DMS 273 treated with DMSO at 0.1 percent for 48 hours (cell line): ENCODE measurements around the gene AMBP.
"Not testable (repeated sequence)": the region's sequence is repeated elsewhere in the genome, so short reads cannot be mapped to it uniquely, and the experiment has no call there.

Experiments used
- DNase-seq: peaks from one replicate; lab custom pipeline; 2025; lab: John Stamatoyannopoulos, UW

The AMBP gene

DNA sequence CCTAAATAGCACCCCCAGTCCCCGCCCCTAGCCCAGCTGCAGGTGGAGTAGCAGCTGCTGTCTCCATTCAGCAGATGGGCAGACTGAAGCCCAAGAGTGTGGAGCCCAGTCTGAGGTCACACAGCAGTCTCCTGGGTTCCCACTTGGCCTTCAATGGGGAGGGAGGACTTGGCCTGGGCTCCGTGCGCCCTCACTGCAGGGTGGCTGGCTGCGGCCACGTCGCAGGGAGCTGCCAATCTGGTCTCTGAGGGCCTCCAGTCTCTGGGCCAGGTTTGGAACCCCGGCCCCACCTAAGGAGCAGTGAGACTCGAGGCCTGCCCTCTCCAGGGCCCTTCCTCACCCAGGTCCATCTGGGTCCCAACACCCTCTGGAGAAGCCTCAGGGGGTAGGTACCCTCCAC is 13.6 kb upstream of the AMBP start:
- DNase-seq: no peak

GRCh38 chr9:114090798-114091197 is 12.7 kb upstream of the AMBP start:
- no peak for DNase-seq

DNA sequence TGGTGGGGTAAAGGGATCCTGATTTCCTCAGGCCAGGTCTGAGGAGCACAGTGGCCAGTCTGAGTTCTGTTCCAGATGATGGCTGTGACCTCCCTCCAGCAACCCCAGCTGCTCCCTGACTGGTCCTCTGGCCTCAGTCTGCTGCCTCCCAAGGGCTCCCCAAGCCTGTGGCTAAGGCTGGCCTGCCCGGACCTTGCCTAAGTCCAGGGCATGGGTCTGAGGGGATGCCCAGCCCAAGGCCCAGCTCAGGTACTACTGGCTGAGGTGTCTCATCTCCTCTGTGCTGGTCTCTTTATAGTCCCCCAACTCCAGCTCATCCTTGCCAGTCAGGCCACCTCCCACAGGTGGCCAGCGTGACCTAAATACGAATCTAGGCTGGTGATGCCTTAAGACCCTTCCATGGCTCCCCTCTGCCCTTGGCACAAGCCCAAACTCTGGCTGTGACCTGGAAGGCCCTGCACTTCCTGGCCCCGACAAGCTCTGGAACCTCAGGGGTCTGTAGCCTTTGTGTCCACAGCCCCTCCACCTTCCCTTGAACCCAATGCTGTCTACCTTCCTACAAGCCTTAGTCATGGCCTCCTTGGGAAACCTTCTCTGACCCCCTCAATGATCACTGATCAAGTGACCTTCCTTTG is 11.2 kb upstream of the AMBP start:
- DNase-seq: no peak

DNA sequence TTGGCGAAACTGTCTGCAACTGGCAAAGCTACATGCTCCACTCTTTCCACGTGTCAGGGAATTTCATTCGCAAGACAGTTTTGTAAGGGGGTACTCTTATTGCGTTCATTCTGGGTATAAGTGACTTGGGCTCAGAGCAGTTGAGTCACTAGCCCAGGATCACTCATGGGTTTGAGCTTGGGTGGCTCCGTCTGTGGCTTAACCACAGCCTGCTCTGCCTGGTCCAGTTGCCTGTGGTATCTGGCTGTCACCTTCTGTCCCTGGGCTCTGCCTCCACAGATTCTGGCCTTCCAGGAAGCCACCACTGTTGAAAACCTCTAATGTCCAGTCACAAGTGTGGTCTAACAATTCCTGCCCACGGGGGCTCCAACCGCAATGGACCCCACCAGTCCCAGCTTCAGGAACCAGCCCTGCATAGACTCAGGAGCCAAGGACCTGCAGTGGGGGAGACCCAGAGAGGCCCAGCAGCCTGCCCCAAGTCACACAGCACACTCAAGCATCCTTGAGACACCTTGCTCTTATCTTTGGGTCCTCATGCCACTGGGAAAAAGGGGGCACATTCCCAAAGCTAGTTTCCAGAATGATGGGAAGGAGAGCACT is 10.6 kb upstream of the AMBP start:
- DNase-seq: no peak

GRCh38 chr9:114087721-114088120 is 9.6 kb upstream of the AMBP start:
- DNase-seq: no peak

DNA sequence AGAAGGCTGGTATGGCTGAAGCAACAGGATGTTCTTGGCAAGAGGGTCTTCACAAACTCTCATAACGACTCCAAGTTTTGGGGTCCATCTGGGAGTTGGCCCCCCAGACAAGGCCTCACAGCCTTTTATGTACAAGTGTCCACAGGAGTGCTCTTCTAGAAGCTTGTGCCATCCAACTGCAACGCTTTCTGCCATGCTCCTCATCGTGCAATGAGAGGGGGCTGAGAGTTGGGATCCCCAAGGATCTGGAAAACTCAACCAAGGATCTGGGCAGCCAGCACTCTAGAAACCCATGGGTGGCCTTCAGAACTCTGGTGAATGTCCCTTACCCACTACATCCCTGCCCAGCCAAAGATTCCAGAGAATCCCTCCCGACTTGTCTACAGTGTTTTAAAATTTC is 8.5 kb upstream of the AMBP start:
- no peak for DNase-seq

- no peak for DNase-seq
Observed at GRCh38 chr9:114086009-114086408, 7.9 kb upstream of the AMBP start.

DNA sequence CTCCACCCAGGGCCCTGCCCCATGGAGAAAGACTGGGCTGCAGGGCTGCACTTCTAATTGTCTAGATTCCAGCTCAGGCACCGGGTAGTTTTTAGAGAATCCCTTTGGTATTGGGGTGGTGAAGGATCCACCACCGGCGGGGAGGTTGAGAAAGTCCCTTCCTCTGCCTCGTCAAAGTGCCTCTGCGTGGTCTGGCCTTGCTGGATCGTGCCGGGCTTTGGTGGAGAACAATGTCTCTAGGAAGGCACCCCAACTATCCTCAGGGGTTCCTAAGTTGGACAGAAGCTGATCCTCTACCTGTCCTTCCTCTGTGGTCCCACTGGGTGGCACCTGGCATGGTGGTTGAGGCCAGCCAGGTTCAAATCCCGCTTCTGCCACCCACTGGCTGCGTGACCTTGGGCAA is 7.3 kb upstream of the AMBP start:
- DNase-seq: no peak

GRCh38 chr9:114084282-114085073 is 6.4 kb upstream of the AMBP start:
- no peak for DNase-seq

DNA sequence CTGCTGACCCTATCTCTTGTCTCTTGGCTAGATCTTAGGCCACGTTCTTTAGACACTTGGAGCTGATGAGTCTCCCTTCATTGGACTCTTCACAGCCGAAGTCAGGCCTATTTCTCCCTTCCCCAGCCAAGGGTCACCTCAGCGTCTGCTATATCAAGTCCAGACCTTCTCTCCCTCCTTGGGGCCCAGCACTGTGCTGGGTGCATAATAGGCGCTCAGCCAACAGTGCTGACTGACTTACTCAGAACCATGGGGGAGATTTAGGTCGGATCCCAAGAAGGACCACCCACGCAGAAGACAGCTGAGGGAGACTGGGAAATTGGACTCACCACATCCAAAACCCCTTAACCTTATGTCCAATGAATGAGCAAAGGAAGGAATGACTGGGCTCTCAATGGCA is 5.6 kb upstream of the AMBP start:
- no peak for DNase-seq

- DNase-seq: not testable (repeated sequence)
Observed at GRCh38 chr9:114082763-114083412, 4.8 kb upstream of the AMBP start.

DNA sequence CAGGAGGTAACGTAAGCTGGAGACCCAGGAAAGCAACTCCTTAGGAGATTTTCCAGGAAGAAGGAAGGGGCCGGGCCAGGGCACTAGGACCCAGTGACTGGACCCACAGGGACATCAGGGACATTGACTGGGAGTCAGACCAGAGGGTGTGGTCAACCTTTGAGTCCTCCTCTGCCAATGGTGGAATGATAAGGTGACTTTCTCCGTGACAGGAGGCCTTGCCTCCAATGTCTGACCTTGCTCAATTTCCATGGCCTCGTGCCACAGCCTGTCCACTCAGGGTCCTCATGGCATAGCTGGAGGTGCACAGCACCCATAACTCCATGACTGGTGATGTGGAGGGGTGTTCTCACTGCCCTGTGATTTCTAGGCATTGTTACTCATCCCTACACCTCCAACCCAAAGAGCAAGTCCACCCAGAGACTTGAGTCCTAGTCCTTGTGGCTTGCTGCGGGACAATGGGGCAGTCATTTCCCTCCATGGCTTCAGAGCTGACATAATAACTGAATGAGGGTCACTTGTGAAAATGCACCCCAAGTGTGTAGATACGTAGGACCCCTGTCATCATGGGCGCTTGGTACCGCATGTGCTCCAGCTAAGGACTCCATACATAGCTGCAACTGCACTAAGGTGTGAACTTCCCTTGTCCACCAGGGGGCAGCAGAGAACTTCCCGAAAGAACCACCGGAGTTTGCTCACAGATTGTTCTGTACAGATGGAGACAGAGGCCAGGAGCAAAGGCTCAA is 4.1 kb upstream of the AMBP start:
- DNase-seq: peak; percentile 75

DNA sequence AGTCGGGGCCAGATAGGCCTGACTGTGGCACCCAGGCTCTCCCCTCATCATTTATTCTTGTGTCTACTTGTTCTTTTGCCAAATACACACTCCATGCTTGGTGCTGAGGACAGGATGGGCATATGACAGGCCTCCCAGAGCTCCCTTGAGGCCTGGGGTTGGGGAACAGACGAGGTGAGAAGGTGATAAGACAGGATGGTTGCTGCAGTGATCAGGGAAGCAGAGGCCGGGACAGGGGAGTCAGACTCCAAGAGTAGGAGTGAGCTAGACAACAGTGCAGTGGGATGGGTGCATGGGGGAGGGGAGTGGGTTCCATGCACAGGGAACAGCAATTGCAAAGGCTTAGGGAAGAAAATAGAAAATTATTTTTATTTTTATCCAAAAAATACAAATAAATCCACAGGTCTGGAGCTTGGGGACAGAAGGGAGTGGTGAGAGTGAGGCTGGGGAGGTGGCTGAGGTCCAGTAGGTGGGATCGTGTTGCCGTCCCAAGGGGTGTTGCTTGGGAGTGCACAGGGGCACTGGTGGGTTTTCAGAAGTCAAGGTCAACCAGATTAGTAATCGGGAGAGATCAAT is 3.4 kb upstream of the AMBP start:
- DNase-seq: no peak

DNA sequence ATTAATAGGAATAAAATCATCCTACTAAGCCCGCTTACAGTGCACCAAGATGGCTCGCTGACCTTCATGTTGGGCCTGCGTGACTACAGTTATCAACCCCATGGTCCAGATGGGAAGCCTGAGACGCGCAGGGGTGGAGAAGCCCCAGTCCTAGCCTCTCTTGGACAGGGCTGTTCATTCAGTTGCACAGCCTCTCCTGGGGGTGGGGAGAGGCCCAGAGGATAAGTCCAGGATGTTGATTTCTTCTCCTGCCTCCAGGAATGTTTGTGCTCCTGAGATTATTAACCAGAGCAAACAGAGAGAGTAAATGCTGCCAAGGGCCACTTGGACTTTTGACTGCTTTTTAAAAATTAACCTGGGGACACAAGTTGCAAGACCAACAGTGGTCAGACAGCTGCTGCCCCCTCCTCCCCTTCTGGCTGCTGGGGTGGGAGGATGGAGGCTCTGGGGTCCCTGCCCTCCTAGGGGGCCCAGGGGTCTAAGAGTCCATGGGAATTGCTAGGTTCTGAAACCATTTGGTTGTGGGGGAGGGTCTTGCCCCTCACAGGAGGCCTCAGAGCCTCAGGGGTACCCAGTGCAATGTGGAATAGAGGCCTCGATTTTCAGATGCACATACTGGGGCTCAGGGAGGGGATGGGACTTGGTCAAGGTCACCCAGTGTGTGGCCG is 2.8 kb upstream of the AMBP start:
- DNase-seq: no peak

DNA sequence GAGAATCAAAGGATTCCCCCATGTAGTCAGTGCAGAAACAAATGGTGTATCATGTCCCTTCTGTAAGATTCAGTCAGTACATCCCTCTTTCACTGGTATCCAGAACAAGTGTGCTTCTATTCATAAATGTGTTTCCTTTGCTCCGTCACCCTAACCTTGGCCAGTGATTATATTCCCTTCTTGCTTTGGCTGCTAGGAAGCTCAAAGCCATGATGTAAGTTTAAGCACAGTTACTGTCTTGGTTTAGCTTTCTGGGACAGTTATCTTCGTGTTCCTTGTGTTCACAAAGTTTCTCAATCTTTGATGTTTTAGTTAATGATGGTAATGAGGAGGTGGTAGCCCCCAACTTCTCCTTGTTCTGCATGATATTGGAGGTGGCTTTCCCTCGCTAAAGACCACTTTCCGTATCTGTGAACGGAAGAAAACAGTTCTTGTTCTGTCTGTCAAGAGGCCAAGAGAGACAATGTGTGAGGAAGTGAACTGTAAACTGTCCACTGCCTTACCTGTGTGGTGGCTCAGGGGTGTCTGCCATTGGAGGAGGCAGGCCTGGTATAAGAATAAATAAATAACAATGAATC is 2.2 kb upstream of the AMBP start:
- no peak for DNase-seq

GRCh38 chr9:114078781-114079156 is 669 bp upstream of the AMBP start:
- DNase-seq: no peak

DNA sequence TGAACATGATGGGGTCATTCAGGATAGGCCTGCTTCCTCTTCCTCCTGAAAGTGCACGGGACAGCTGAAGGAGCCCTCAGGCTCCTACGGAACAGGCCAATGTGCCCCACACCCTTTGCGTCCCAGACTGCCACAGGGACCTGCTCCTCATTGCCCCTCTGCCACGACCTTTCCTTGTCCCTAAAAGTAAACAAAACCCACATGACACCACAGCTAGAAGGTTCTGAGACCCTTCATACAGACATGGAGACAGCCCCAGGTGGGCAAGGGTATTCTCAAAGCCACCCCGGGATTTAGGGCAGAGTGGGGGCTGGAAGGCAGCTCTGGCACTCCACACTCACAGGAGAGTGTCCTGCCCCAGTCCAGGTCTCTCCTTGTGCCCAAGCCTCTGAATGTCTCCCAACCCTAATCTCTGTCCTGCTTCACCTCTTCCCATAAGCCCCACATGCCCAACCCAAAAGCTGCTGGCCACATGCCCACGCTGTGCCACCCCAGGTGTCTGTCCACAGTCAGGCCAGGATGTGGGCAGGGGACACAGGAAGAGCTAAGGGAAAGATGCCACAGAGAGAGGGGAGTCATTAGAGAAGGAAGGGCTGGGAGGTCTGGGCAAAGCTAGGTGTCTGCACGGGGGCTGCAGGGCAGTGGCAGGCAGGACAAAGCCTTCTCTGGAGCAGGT is 800 bp downstream of the AMBP start:
- DNase-seq: no peak

- no peak for DNase-seq
Observed at GRCh38 chr9:114076237-114077161, 1.6 kb downstream of the AMBP start.

DNA sequence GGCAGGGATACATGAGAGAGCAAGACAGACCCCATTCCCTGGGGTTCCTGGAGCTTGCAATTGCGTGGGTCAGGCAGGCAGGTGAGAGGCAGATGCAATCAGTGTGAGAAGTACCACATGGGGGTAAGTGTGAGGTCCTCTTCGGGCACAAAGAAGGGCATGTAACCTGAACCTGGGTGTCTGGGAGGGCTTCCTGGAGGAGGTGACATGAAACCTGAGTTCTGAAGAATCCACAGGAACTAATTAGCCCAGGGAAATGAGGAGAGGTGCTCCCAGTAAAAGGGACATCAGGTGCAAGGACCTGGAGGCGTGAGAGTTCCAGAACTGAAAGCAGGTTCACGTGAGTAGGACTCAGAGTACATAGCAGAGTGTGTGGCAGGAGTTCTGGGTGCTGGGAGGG is 2.5 kb downstream of the AMBP start:
- DNase-seq: no peak
